GM19463 (cell line): ENCODE results near the gene UNK.

Experiments used
- ATAC-seq: cut with Tn5 transposase; IDR thresholded peaks from one replicate; pipeline ENCODE4 v1.9.1; 2021; ENCODE audit warnings: mild to moderate bottlenecking, moderate library complexity; ENCODE audit not compliant: unreplicated experiment

Gene UNK

GRCh38 chr17:75784473-75785015 lies at the start of gene UNK:
Gene UNK (plus strand): TSS chr17:75784806. CDS start chr17:75784881, 75 bp downstream.
- peak; percentile 50 for ATAC-seq

GRCh38 chr17:75736173-75736835 lies 48.3 kb upstream of the UNK start:
- ATAC-seq, result no peak

DNA sequence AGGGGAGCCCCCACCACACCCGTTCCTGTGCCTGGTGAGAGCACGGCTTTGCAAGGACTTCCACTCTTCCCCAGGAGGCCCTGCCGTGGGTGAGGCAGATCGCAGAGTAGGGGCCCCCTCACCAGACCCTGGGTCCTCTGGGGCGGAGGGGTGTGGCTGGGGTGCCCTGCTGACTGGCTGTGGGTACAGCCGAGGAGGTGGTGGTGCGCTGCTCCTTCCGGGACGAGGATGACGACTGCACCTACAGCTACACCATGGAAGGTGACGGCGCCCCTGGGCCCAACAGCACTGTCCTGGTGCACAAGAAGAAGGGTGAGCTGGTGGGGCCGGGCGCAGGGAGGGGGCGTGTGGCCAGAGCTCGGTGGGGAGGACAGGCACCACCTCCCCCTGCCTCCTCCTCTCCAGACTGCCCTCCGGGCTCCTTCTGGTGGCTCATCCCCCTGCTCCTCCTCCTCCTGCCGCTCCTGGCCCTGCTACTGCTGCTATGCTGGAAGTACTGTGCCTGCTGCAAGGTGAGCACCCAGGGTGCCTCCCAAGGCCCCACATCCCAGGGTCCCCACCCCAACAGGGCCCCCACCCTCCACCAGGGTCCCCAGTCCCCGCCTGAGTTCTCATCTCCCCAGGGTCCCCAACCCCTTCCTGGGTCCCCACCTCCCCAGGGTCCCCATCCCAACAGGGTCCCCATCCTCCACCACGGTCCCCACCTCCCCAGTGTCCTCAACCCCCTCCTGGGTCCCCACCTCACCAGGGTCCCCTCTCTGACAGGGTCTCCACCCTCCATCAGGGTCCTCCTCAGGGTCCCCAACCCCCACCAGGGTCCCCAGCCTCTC lies 47.3 kb upstream of the UNK start:
- no peak for ATAC-seq

DNA sequence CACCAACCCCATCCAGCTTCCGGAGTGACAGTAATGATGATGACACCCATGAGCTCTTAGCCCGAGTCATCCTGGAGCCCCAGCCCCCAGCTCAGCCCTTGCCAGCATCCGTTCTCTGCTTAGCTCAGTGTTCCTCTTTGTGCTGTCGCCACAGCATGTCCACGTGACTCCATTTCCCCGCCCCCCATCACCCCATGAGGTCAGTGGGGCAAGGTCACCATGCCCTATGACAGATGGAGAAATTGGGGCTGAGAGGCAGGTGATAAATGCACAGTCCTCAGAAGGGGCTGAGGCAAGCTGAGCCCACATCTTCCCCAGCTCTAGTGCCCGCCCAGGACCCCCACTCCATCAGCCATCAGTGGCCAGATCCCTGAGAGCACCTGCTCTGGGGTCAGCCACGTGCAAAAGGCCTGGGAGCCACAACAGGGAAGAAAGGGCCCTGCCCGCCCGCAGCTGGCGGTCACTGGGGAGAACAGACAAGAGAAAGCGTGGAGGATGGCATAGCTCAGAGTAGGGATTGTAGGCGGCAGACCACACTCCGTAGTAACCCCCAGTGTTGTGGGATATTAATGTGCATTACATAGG lies 46.3 kb upstream of the UNK start:
- ATAC-seq, result no peak

DNA sequence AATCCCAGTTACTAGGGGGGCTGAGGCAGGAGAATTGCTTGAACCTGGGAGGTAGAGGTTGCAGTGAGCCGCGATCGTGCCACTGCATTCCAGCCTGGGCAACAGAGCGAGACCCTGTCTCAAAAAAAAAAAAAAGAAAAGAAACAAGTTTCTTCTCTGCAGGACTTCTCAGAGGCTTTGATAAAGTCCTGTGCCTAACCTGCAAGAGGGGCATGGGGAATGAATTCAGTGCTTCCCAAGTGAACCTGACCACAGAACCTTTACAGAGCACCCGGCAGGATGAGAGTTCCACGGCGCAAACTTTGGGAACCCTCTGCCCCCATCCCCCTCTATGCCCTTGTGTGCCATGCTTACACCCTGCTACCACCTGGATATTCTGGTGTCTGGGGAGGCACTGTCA lies 45.4 kb upstream of the UNK start:
- no peak for ATAC-seq

GRCh38 chr17:75739801-75740200 lies 44.8 kb upstream of the UNK start:
- no peak for ATAC-seq

GRCh38 chr17:75740215-75740614 lies 44.4 kb upstream of the UNK start:
- ATAC-seq, result no peak

DNA sequence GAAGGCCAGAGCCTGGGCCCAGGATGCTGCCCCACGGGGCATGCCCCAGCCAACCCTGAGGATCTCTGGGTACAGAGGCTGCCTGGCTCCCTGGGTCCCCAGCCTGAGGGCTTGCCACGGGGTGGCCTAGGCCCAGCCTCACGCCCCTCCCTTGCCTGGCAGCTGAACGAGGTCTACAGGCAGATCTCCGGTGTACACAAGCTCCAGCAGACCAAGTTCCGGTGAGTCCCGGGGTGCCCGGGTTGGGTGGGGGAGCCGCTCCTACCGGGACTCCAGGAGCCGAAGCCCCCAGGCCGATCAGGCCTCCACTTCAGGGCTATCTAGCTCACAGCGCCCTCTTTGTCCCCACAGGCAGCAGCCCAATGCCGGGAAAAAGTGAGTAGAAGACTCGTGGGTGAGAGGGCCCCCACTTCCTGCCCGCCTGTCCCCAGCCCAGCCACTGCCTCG lies 44.0 kb upstream of the UNK start:
- ATAC-seq, result no peak

DNA sequence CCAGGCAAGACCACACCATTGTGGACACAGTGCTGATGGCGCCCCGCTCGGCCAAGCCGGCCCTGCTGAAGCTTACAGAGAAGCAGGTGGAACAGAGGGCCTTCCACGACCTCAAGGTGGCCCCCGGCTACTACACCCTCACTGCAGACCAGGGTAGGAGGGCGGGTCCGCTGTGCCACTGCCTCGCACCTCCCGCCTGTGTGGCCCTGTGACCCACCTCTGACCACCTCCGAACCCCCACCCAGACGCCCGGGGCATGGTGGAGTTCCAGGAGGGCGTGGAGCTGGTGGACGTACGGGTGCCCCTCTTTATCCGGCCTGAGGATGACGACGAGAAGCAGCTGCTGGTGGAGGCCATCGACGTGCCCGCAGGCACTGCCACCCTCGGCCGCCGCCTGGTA lies 42.3 kb upstream of the UNK start:
- ATAC-seq, result no peak

DNA sequence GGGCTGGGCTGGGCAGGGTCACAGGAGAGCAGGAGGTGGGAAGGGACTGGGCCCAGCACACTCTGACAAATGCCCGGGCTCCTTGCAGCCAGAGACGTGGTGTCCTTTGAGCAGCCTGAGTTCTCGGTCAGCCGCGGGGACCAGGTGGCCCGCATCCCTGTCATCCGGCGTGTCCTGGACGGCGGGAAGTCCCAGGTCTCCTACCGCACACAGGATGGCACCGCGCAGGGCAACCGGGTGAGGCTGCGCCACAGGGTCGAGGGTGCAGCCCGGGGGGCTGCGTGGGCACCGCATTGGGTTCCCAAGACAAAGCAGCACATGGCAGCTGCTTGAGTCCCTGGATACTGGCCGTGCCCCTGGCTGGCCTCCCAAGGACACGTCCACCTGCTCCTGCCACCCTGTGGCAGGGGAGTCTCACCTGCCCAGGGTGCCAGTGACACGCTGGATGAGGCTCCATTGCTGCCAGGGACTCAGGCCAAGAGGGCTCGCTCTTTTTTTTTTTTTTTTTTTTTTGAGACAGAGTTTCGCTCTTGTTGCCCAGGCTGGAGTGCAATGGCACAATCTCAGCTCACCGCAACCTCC lies 40.9 kb upstream of the UNK start:
- no peak for ATAC-seq

DNA sequence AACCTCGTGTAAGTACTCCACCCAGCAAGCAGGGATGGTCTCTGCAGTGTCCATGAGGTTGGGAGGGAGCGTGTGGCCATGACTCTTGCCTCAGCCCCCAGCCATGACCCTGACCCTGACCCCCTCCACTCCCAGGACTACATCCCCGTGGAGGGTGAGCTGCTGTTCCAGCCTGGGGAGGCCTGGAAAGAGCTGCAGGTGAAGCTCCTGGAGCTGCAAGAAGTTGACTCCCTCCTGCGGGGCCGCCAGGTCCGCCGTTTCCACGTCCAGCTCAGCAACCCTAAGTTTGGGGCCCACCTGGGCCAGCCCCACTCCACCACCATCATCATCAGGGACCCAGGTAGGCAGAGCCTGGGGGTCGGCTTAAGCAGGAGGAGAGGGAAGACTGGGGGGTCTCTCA lies 35.9 kb upstream of the UNK start:
- no peak for ATAC-seq

DNA sequence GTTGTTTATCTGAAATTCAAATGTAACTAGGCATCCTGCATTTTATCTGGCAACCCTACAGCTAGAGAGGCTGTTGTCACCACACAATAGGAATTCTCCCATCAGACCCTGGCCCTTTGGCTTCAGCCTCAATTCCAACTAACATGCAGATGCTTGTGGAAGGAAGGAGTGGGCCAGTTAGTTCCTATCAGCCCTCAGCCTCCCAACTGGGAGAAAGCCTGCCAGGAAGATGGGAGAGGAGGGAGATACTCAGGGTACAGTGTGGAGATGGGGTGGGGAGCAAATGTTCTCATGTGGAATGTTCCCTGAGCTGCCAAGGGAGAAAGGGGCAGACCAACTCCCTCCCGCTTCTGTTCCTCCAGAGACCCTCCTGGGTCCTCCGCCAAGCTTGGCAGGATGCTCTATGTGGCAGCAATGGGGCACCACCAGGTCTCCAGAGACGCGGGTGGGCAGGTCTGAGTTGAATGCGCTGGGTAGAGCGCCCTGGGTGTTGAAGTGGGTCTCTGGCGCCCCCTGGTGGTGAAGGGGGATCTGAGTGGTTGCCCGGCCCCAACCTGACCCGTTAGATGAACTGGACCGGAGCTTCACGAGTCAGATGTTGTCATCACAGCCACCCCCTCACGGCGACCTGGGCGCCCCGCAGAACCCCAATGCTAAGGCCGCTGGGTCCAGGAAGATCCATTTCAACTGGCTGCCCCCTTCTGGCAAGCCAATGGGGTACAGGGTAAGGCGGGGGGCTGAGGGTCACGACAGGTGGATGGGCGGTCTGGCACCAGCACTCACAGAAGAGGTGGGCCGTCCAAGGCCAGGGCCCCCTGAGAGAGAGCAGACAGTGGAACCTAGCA lies 34.8 kb upstream of the UNK start:
- ATAC-seq, result no peak

- no peak for ATAC-seq
Measured at GRCh38 chr17:75750661-75751423, 33.8 kb upstream of the UNK start.

DNA sequence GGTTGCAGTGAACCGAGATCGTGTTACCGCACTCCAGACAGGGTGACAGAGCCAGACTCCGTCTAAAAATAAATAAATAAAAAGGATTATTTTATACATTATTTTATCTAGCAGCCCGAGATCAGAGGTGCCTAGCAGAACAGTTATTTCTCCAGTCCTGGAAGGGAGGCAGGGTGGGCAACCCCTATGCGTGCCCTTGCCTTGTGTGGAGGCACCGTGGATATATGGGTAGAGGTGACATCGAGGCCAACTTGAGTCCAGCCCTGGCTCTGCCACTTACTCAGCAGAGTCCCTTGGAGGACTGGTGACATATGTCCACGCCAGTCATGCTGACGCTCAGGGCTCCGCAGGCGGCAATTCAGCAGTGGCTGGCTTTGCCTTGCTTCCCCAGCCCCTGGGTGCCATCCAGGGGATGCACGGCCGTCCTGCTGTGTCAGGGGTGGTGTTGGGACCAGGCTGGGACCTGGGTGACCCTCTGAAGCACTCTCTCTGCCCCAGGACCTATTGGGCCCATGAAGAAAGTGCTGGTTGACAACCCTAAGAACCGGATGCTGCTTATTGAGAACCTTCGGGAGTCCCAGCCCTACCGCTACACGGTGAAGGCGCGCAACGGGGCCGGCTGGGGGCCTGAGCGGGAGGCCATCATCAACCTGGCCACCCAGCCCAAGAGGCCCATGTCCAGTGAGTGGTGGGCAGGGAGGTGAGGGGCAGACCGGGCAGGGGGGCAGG lies 32.8 kb upstream of the UNK start:
- ATAC-seq, result no peak

- ATAC-seq, result no peak
Measured at GRCh38 chr17:75752405-75752709, 32.2 kb upstream of the UNK start.

DNA sequence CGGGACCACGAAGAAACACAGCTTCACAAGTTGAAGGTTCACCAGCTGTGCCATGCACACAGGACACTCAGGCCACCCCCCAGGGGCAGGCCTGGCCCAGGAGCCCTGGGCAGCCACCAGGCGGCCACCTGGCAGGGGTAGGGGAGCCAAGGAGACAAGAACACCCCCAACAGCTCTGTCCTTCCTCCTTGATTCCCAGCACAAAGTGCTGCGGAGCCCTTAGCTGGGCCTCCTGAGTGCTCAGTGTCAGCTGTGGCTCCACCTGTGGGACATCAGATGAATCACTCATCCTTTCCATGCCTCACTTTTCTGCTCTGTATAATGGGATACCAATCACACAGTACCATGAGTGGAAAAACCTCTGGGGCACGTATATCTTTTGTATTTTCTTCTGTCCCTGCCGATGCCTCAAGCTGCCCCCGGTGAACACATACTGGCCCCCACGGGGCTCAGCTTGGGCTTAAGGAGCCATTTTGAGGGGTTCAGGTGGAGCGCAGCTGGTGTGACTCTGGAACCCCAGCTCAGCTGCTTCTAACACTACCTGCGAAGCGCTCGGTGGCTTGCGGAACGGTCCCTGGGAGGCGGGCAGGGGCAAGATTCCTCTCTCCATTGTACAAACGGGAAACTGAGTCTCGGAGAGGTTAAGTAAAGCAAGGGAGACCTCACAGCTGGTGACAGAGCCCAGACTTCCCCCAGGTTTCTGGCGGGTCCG lies 31.6 kb upstream of the UNK start:
- no peak for ATAC-seq

- ATAC-seq, result peak; percentile 80
Measured at GRCh38 chr17:75753514-75754377, 30.9 kb upstream of the UNK start.
